WTC11 (cell line): Measurements from ENCODE around the gene BAG3. TPM values are rescaled to one million over a fixed set of nuclear protein-coding genes. Genes with fewer than 3 reads are reported as not detected.

Experiments used
- ATAC-seq: fragments of 200-7000 bp; cut with Tn5 transposase; 2 replicates; pipeline ENCODE4 v1.10.0; 2021; ENCODE audit warnings: mild to moderate bottlenecking, moderate library complexity
- CTCF ChIA-PET: fragments of 300-600 bp; sonication (Branson Sonifier 250); formaldehyde crosslinking; loops from one replicate; lab custom pipeline; 2021; ENCODE audit warnings: antibody characterized with exemption; lab: Charles Lee
- POLR2A ChIA-PET: fragments of 350-600 bp; sonication (Branson Sonifier 250); formaldehyde crosslinking; loops from one replicate; lab custom pipeline; 2021; ENCODE audit warnings: antibody characterized with exemption; lab: Charles Lee
- DNase-seq: peaks from one replicate; pipeline ENCODE4 v3.0.0; 2021; ENCODE audit warnings: low spot score
- H3K27ac Mint-ChIP-seq: 2 replicates; pipeline ENCODE4 v1.8.0; 2021; ENCODE audit warnings: mixed read lengths
- H3K27me3 Mint-ChIP-seq: 2 replicates; pipeline ENCODE4 v1.8.0; 2021; ENCODE audit warnings: low read depth, mild to moderate bottlenecking, moderate library complexity, mixed read lengths
- H3K36me3 Mint-ChIP-seq: 2 replicates; pipeline ENCODE4 v1.8.0; 2021; ENCODE audit warnings: mixed read lengths
- H3K4me1 Mint-ChIP-seq: 2 replicates; pipeline ENCODE4 v1.8.0; 2022; ENCODE audit warnings: mixed read lengths
- H3K4me3 Mint-ChIP-seq: 2 replicates; pipeline ENCODE4 v1.8.0; 2021; ENCODE audit warnings: mild to moderate bottlenecking, moderate library complexity, mixed read lengths
- H3K9me3 Mint-ChIP-seq: 2 replicates; pipeline ENCODE4 v1.8.0; 2021; ENCODE audit warnings: mixed read lengths
- ATF3 ChIP-seq: sonication (generic); formaldehyde crosslinking; conservative IDR thresholded peaks from 2 replicates; pipeline ENCODE4 v1.8.1; 2022; ENCODE audit warnings: mild to moderate bottlenecking, missing genetic modification reagents
- CTCF ChIP-seq: fragments of 200-600 bp; IDR thresholded peaks from 2 replicates; pipeline ENCODE4 v1.8.0; 2022; ENCODE audit warnings: antibody characterized with exemption
- E2F1 ChIP-seq: sonication (generic); formaldehyde crosslinking; IDR thresholded peaks from 2 replicates; pipeline ENCODE4 v1.8.0; 2022; ENCODE audit warnings: mild to moderate bottlenecking, missing genetic modification reagents
- E2F5 ChIP-seq: sonication (generic); formaldehyde crosslinking; IDR thresholded peaks from 2 replicates; pipeline ENCODE4 v1.8.1; 2022; ENCODE audit warnings: mild to moderate bottlenecking, moderate library complexity, missing genetic modification reagents
- ELF4 ChIP-seq: sonication (generic); formaldehyde crosslinking; IDR thresholded peaks from 2 replicates; pipeline ENCODE4 v1.8.1; 2022; ENCODE audit warnings: low read depth, mild to moderate bottlenecking, moderate library complexity, missing genetic modification reagents
- EMX1 ChIP-seq: fragments of 250-450 bp; sonication (Bioruptor Pico); IDR thresholded peaks from 2 replicates; pipeline ENCODE4 v1.8.0; 2021; ENCODE audit warnings: mild to moderate bottlenecking
- FOXK1 ChIP-seq: sonication (generic); formaldehyde crosslinking; IDR thresholded peaks from 2 replicates; pipeline ENCODE4 v1.8.0; 2022; ENCODE audit warnings: mild to moderate bottlenecking, moderate library complexity, missing genetic modification reagents
- FOXP4 ChIP-seq: sonication (generic); formaldehyde crosslinking; IDR thresholded peaks from 2 replicates; pipeline ENCODE4 v1.8.0; 2022; ENCODE audit warnings: mild to moderate bottlenecking, missing genetic modification reagents
- GABPB1 ChIP-seq: sonication (generic); formaldehyde crosslinking; IDR thresholded peaks from 2 replicates; pipeline ENCODE4 v1.8.1; 2023; ENCODE audit warnings: mild to moderate bottlenecking, missing genetic modification reagents
- IRF1 ChIP-seq: sonication (generic); formaldehyde crosslinking; IDR thresholded peaks from 2 replicates; pipeline ENCODE4 v1.8.0; 2023; ENCODE audit warnings: missing genetic modification reagents
- IRF2 ChIP-seq: sonication (generic); formaldehyde crosslinking; IDR thresholded peaks from 2 replicates; pipeline ENCODE4 v1.8.0; 2022; ENCODE audit warnings: low read depth, missing genetic modification reagents, borderline replicate concordance
- NR2C2 ChIP-seq: sonication (generic); formaldehyde crosslinking; IDR thresholded peaks from 2 replicates; pipeline ENCODE4 v1.8.0; 2022; ENCODE audit warnings: mild to moderate bottlenecking, missing genetic modification reagents
- PREB ChIP-seq: sonication (generic); formaldehyde crosslinking; IDR thresholded peaks from 2 replicates; pipeline ENCODE4 v1.8.1; 2022; ENCODE audit warnings: mild to moderate bottlenecking, missing genetic modification reagents, moderate library complexity, borderline replicate concordance
- SMAD4 ChIP-seq: sonication (generic); formaldehyde crosslinking; IDR thresholded peaks from 2 replicates; pipeline ENCODE4 v1.8.0; 2022; ENCODE audit warnings: mild to moderate bottlenecking, missing genetic modification reagents
- SOX15 ChIP-seq: fragments of 250-450 bp; sonication (Bioruptor Pico); IDR thresholded peaks from 2 replicates; pipeline ENCODE4 v1.9.0; 2021; ENCODE audit warnings: mild to moderate bottlenecking
- SP1 ChIP-seq: sonication (generic); formaldehyde crosslinking; conservative IDR thresholded peaks from 2 replicates; pipeline ENCODE4 v1.8.1; 2022; ENCODE audit warnings: missing genetic modification reagents
- TCF7 ChIP-seq: sonication (generic); formaldehyde crosslinking; IDR thresholded peaks from 2 replicates; pipeline ENCODE4 v1.8.0; 2022; ENCODE audit warnings: mild to moderate bottlenecking, low read depth, missing genetic modification reagents, moderate library complexity
- TEAD1 ChIP-seq: sonication (generic); formaldehyde crosslinking; IDR thresholded peaks from 2 replicates; pipeline ENCODE4 v1.8.0; 2022; ENCODE audit warnings: mild to moderate bottlenecking, missing genetic modification reagents
- ZBTB43 ChIP-seq: sonication (generic); formaldehyde crosslinking; IDR thresholded peaks from 2 replicates; pipeline ENCODE4 v1.8.1; 2023; ENCODE audit warnings: mild to moderate bottlenecking, missing genetic modification reagents
- ZNF121 ChIP-seq: sonication (generic); formaldehyde crosslinking; IDR thresholded peaks from 2 replicates; pipeline ENCODE4 v1.8.0; 2023; ENCODE audit warnings: missing genetic modification reagents
- ZNF671 ChIP-seq: fragments of 250-450 bp; sonication (Bioruptor Pico); IDR thresholded peaks from 2 replicates; pipeline ENCODE4 v1.8.0; 2021; ENCODE audit warnings: mild to moderate bottlenecking
- total RNA-seq: library from RNA; stranded (reverse); gene quantifications from 3 replicates; pipeline ENCODE4 v1.2.3, GENCODE V29; 2021

BAG3 gene
- total RNA-seq, 1 experiment from 2014 or later: 15.7 TPM

- ChIA-PET POLR2A (no interaction called here), CTCF (no interaction called here)
- Mint-ChIP-seq H3K9me3 (peaks cover 12% of the 10 kb centered on the region), H3K27me3 (peaks cover 4% of the 10 kb centered on the region; the same call in 1 of the 2 replicates), H3K4me3 (no peak overlapping the region)
- ATAC-seq: no peak
- DNase-seq: no peak
- TF ChIP-seq E2F1 (CRISPR knock-in tag) (no peak), SOX15 (no peak), PREB (CRISPR knock-in tag) (no peak), EMX1 (CRISPR knock-in tag) (no peak), TCF7 (CRISPR knock-in tag) (no peak), GABPB1 (CRISPR knock-in tag) (no peak), NR2C2 (CRISPR knock-in tag) (no peak)
- TF ChIP-seq, all 79 proteins: peak for 0
- H3K36me3 Mint-ChIP-seq: peaks cover 10% of the 10 kb centered on the region
- peaks cover 30% of the 10 kb centered on the region for H3K4me1 Mint-ChIP-seq
- no peak overlapping the region for H3K27ac Mint-ChIP-seq
Observed at GRCh38 chr10:119723624-119724023, 72.4 kb downstream of the BAG3 start.

- peaks cover 30% of the 10 kb centered on the region for H3K4me1 Mint-ChIP-seq
- POLR2A ChIA-PET: interaction anchor here (0.6 to 2.9 kb wide), 13 partner anchors 9 to 168 kb away, joined by 3 to 49 read pairs (median 6); partner anchors contain the start of genes BAG3, MCMBP, SEC23IP and TIAL1
- ATAC-seq (no peak; the same call in 1 of the 2 replicates), DNase-seq (no peak)
- peak overlapping the region; percentile 64 for H3K4me3 Mint-ChIP-seq
- H3K27me3 Mint-ChIP-seq: peaks cover 4% of the 10 kb centered on the region; the same call in 1 of the 2 replicates
- H3K9me3 Mint-ChIP-seq: peaks cover 11% of the 10 kb centered on the region
- CTCF ChIA-PET: interaction anchor here (0.5 to 3.5 kb wide), 16 partner anchors 10 to 1126 kb away, joined by 3 to 59 read pairs (median 5); partner anchors contain the start of genes TIAL1 and WDR11
- H3K27ac Mint-ChIP-seq: peak overlapping the region; percentile 75
- TF ChIP-seq E2F5 (CRISPR knock-in tag) (no peak), SMAD4 (CRISPR knock-in tag) (no peak), IRF2 (no peak)
- peaks cover 10% of the 10 kb centered on the region for H3K36me3 Mint-ChIP-seq
Observed at GRCh38 chr10:119724593-119725516, 73.7 kb downstream of the BAG3 start.

GRCh38 chr10:119725517-119725827, 74.3 kb downstream of the BAG3 start:
- H3K27ac Mint-ChIP-seq: peak overlapping the region; percentile 75
- peak; percentile 21; the same call in 1 of the 2 replicates for ATAC-seq
- TF ChIP-seq FOXP4 (CRISPR knock-in tag) (peak; percentile 58; the same call in 1 of the 2 replicates), TEAD1 (CRISPR knock-in tag) (no peak), ZNF671 (no peak), ATF3 (CRISPR knock-in tag) (no peak), CTCF (no peak), ELF4 (no peak), ZNF121 (CRISPR knock-in tag) (peak; percentile 8; the same call in 1 of the 2 replicates), FOXK1 (CRISPR knock-in tag) (0 out of 2 replicates have a peak, but pooled peaks have one; percentile 19), SP1 (CRISPR knock-in tag) (peak; percentile 35), IRF1 (CRISPR knock-in tag) (peak; percentile 26; the same call in 1 of the 2 replicates), ZBTB43 (CRISPR knock-in tag) (peak; percentile 66; the same call in 1 of the 2 replicates), GABPB1 (CRISPR knock-in tag) (peak; percentile 40; the same call in 1 of the 2 replicates)

More at GRCh38 chr10:119725517-119725827, 74.3 kb downstream of the BAG3 start:
- peaks cover 7% of the 10 kb centered on the region for H3K36me3 Mint-ChIP-seq
- ChIA-PET POLR2A (interaction anchor here (0.6 to 2.9 kb wide), 16 partner anchors 9 to 167 kb away, joined by 3 to 49 read pairs (median 6); partner anchors contain the start of genes BAG3, MCMBP, SEC23IP and TIAL1), CTCF (interaction anchor here (0.5 to 3.5 kb wide), 19 partner anchors 9 to 1126 kb away, joined by 3 to 59 read pairs (median 5); partner anchors contain the start of genes BAG3, TIAL1 and WDR11)
- H3K4me3 Mint-ChIP-seq: peak overlapping the region; percentile 64
- H3K27me3 Mint-ChIP-seq: peaks cover 4% of the 10 kb centered on the region; the same call in 1 of the 2 replicates
- peaks cover 5% of the 10 kb centered on the region for H3K9me3 Mint-ChIP-seq
- no peak for DNase-seq
- peaks cover 30% of the 10 kb centered on the region for H3K4me1 Mint-ChIP-seq
